NCI-H2196 treated with DMSO at 0.1 percent for 48 hours (cell line): Measurements from ENCODE around the gene KCNQ1OT1.

Source experiments
- DNase-seq: peaks from one replicate; lab custom pipeline; 2025; ENCODE audit not compliant: unreplicated experiment; lab: John Stamatoyannopoulos, UW

Gene KCNQ1OT1

GRCh38 chr11:2612884-2613571 lies 86.8 kb downstream of the KCNQ1OT1 start:
- DNase-seq, result no peak

GRCh38 chr11:2609345-2609744 lies 90.4 kb downstream of the KCNQ1OT1 start:
- DNase-seq, result no peak

GRCh38 chr11:2599561-2600189 lies 100.1 kb downstream of the KCNQ1OT1 start:
- no peak for DNase-seq

- no peak for DNase-seq
Observed at GRCh38 chr11:2595204-2595603, 104.6 kb downstream of the KCNQ1OT1 start.

DNA sequence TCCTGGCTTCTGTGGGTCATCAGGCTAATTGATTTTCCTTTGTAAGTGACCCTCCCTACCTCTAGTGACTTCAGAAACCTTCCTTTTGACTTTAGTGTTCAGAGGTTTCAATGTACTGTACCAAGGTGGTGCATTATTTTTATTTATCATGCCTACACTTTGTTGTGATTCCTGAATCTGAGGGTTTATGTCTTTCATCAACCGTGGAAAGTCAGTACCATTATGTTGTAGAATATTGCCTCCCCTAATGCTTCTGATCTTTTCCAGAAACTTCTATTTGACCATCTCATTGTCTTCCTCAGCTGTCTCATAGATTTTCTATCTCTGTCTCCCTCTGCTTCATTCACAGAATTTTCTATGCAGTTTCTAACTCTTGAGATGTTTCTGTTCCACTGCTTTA lies 105.5 kb downstream of the KCNQ1OT1 start:
- DNase-seq, result no peak

DNA sequence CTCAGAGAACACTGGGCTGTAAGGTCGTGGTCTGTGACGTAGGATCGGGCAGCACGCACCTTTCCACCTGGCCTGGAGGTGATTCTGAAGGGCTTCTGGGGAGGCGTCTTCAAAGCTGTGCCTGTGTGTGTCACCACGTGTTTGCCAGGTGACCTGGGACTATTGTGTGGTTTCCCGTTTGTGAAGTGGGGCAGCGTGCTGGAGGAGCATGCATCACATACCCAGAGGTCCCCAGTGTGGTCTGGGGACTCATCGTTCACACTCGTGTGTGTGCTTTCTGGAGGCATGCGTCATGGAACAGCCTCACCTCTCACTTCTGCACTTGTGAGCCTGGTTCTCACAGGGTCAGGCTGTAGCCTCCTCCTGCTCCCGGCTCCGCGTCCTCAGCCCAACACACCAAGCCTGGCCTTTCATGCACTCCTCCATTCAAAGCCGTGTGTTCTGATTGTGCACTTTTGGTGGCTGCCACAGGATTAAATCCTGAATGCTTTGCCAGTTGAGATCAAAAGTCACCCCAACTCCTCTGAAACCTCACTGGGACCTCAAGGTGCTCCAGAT lies 106.3 kb downstream of the KCNQ1OT1 start:
- no peak for DNase-seq

DNA sequence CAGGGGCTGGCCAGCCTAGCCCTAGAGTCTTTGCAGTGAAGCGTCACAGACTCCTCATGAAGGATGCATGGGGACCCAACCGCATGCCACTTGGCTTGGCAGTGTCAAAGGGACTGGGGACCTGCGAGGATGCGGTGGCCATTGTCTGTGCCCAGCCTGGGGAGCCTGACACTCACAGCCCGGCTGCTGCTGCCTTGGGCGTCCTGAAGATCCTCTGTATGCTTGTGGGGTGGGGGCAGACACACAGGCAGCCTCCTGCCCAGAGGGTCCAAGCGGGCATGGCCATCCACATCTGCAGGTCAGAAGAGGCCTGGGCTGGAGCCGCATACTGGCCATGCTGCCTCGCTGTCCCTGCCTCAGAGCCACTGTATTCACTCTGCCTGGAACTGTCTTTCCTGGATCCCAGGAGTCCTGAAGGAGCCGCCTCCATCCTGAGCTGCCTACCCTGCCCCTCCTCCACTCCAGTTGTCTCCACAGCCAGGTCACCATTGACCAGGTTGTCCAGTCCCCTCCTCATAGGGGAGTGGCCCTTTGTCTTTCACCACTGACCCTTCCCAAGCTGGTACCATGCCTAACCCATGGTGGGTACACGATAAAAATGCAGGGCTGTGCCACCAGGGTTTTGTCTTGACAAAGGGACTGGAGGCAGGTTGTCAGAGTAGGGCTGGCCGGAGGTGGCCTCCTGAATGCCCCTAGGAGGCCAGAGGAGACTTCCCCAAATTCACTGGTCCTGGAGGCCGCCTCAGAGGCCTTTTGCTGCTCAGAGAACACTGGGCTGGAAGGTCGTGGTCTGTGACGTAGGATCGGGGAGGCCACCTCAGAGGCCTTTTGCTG lies 107.0 kb downstream of the KCNQ1OT1 start:
- no peak for DNase-seq

GRCh38 chr11:2591805-2592204 lies 108.0 kb downstream of the KCNQ1OT1 start:
- DNase-seq, result no peak

DNA sequence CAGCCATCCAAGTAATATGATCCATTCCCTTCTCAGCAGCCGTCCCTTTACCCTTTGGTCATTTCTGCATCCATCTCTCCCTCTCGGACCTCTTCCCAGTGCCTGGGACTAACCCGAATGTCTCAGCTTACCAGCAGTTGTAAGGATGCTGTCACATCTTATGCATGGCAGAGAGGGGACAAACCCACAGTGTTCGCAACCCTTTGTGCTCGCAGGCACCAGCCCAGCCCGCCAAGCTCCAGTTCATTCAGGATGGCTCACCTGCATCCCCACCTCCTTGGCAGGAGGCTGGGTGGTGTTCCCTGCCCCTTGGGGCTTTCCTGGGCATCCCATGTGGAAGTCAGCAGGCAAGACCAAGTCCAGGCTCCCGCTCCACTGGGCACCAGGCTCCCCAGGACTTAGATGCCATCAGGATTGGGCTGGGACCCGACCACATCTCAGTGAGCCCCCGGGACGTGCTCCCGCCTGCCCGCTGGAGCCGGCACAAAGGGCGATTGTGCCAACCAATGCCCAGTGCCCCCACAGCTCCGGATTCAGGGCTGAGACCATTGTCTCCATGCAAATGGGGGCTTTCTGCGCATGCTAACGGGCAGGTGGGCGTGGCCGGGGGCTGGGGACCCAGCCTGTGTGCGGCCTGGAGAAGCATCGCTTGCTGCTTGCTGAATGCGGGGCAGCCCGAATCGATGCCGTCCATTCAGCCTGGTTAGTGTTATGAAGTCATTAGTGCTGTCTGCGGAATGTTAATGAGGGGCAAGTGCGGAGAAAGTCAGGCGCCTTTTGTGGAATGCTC lies 108.6 kb downstream of the KCNQ1OT1 start:
- no peak for DNase-seq

- no peak for DNase-seq
Observed at GRCh38 chr11:2590131-2590964, 109.4 kb downstream of the KCNQ1OT1 start.

- no peak for DNase-seq
Observed at GRCh38 chr11:2589538-2589934, 110.3 kb downstream of the KCNQ1OT1 start.

DNA sequence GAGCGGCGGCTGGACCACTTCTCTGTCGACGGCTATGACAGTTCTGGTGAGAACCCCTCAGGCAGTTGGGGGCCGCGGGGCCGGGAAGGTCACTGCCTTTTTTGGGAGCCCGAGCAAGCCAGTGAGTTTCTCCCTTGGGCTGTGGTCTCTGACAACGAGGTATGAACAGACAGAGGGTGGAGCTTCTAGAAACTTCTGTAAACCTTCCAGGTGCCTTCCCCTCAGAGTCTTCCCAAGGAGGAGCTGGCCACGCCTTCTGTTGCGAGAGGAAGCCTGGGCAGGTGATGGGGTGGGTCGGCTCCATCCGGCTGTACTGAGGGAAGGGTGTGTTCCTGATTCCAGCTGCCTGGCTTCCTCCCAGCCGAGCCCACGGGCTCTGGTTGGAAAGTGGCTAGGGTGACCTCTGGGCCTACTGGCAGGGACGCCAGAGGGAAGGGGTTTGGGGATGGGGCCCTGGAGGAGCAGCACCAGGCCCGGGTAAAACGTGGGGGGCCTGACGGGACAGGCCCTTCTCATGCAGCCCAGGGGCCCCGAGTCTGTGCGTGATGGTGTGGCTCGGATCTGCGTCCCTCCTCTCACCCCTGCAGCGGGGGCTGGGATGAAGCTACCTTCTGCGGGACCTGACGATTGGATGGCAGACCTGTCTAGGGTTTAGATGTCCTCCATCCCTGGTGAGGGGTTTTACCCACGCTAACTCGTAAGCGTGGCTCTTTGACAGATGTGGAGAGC lies 110.8 kb downstream of the KCNQ1OT1 start:
- no peak for DNase-seq

GRCh38 chr11:2587976-2588748 lies 111.6 kb downstream of the KCNQ1OT1 start:
- no peak for DNase-seq

- DNase-seq, result no peak
Observed at GRCh38 chr11:2587132-2587930, 112.5 kb downstream of the KCNQ1OT1 start.

- no peak for DNase-seq
Observed at GRCh38 chr11:2586793-2587131, 113.0 kb downstream of the KCNQ1OT1 start.

GRCh38 chr11:2586087-2586792 lies 113.6 kb downstream of the KCNQ1OT1 start:
- DNase-seq, result no peak

DNA sequence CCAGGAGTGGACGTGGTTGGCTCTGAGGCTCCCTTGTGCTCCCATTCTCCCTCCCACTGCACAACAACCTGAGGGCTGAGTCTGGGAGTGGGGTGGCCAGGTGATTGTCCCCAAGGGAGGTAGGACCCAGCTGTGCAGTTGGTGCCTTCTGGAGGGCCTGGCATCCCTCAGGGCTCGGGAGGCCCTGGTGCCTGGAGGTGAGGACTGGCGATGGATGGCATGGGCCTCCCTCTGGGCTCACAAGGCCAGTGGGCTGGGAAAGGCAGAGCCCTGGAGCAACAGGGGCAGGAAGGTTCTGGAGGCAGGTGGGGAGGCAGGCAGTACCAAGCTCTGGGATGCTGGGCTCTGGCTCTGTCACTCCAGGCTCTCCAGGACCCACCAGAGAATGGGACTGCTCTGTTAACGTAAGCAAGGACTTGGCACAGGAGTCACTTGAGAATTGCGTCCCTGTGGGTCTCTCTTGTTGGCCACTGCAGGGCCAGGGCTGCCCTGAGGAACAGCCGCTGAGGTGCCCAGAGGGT lies 114.2 kb downstream of the KCNQ1OT1 start:
- no peak for DNase-seq
